ENCODE results near the gene NCAPG2. TPM values are rescaled to one million over a fixed set of nuclear protein-coding genes. Genes with fewer than 3 reads are reported as not detected.

NCAPG2 gene
- total RNA-seq, 1 donor from 2014 or later, result 46.1 TPM

GRCh38 chr7:158664406-158664805, 40.2 kb downstream of the NCAPG2 start:
- Mint-ChIP-seq H3K9me3 (no peaks in the 10 kb centered on the region), H3K36me3 (peaks cover 24% of the 10 kb centered on the region), H3K27ac (no peak overlapping the region), H3K4me3 (no peak overlapping the region), H3K4me1 (ENCODE audit: unreplicated experiment) (no peaks in the 10 kb centered on the region), H3K27me3 (no peaks in the 10 kb centered on the region)
- no peak for TF ChIP-seq CTCF (conservative IDR thresholded peaks at IDR 0.05)
- DNase-seq (ENCODE audit: extremely low spot score, unreplicated experiment), result no peak

GRCh38 chr7:158663428-158663741, 41.2 kb downstream of the NCAPG2 start:
- TF ChIP-seq CTCF (conservative IDR thresholded peaks at IDR 0.05), result no peak
- Mint-ChIP-seq H3K36me3 (peaks cover 24% of the 10 kb centered on the region), H3K9me3 (no peaks in the 10 kb centered on the region), H3K27me3 (no peaks in the 10 kb centered on the region), H3K4me3 (no peak overlapping the region), H3K27ac (no peak overlapping the region), H3K4me1 (ENCODE audit: unreplicated experiment) (no peaks in the 10 kb centered on the region)
- no peak for DNase-seq (ENCODE audit: extremely low spot score, unreplicated experiment)

- Mint-ChIP-seq H3K4me1 (ENCODE audit: unreplicated experiment) (no peaks in the 10 kb centered on the region), H3K27me3 (no peaks in the 10 kb centered on the region), H3K4me3 (no peak overlapping the region), H3K36me3 (peaks cover 28% of the 10 kb centered on the region), H3K27ac (no peak overlapping the region), H3K9me3 (no peaks in the 10 kb centered on the region)
- no peak for DNase-seq (ENCODE audit: extremely low spot score, unreplicated experiment)
- TF ChIP-seq CTCF (conservative IDR thresholded peaks at IDR 0.05), result no peak
Measured at GRCh38 chr7:158662610-158663427, 41.8 kb downstream of the NCAPG2 start.

DNA sequence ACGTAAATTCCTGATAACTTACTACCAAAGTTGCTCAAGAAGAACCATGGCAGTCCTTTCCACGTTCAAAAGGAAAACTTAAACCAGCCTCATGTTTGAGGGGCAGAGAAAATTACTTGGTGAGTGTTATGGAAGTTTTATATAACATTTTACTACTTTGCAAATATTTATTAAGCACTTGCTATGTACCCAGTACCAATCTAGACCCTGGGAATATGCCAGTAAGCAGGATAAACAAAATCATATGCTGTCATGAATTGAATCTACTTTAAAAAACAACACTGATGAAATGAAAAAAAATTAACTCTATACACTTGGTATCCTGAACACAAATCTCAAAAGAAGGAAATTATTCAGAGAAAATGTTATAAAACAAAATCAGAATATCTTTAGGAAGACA, 46.1 kb downstream of the NCAPG2 start:
- no peaks in the 10 kb centered on the region for H3K9me3 Mint-ChIP-seq
- no peaks in the 10 kb centered on the region for H3K27me3 Mint-ChIP-seq
- no peak overlapping the region for H3K4me3 Mint-ChIP-seq
- peaks cover 35% of the 10 kb centered on the region for H3K36me3 Mint-ChIP-seq
- H3K27ac Mint-ChIP-seq, result no peak overlapping the region
- H3K4me1 Mint-ChIP-seq (ENCODE audit: unreplicated experiment), result no peaks in the 10 kb centered on the region
- DNase-seq (ENCODE audit: extremely low spot score, unreplicated experiment), result no peak
- no peak for TF ChIP-seq CTCF (conservative IDR thresholded peaks at IDR 0.05)

DNA sequence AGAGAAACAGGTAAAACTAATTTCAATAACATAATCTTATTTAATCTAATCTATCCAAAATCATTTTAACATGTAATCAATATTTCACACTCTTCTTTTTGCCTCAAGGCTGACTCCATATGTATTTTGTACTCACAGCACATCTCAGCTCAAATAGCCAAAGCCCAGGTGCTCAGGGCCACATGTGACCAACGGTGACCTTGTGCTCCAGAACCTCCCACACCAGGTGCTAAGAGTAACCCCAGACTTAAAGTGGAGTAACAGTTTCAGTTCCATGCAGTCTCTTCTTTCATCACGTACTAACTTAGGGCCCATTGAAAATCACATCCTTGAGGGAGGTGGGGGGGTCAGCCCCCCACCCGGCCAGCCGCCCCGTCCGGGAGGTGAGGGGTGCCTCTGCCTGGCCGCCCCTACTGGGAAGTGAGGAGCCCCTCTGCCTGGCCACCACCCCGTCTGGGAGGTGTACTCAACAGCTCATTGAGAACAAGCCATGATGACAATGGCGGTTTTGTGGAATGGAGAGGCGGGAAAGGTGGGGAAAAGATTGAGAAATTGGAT, 47.3 kb downstream of the NCAPG2 start:
- Mint-ChIP-seq H3K4me3 (no peak overlapping the region), H3K9me3 (no peaks in the 10 kb centered on the region), H3K27ac (no peak overlapping the region), H3K27me3 (no peaks in the 10 kb centered on the region), H3K36me3 (peaks cover 23% of the 10 kb centered on the region), H3K4me1 (ENCODE audit: unreplicated experiment) (no peaks in the 10 kb centered on the region)
- no peak for TF ChIP-seq CTCF (conservative IDR thresholded peaks at IDR 0.05)
- DNase-seq (ENCODE audit: extremely low spot score, unreplicated experiment), result no peak

Measured in type B pancreatic cell (in vitro differentiated cells).